Chondrocyte (in vitro differentiated cells): ENCODE data around the gene FOXN3. TPM values are rescaled to one million over a fixed set of nuclear protein-coding genes. Genes with fewer than 3 reads are reported as not detected.

ENCODE experiments used
- DNase-seq: peaks from one replicate; pipeline ENCODE4 v3.0.0; 2021; ENCODE audit warnings: mixed read lengths, low spot score
- H3K27ac Mint-ChIP-seq: one replicate; pipeline ENCODE4 v1.8.0; 2021; ENCODE audit warnings: mild to moderate bottlenecking, moderate library complexity, mixed read lengths; ENCODE audit not compliant: unreplicated experiment
- H3K27me3 Mint-ChIP-seq: 2 replicates; pipeline ENCODE4 v1.8.0; 2021; ENCODE audit warnings: low read depth, mixed read lengths
- H3K36me3 Mint-ChIP-seq: 2 replicates; pipeline ENCODE4 v1.8.0; 2021; ENCODE audit warnings: low read depth, mixed read lengths
- H3K4me1 Mint-ChIP-seq: 2 replicates; pipeline ENCODE4 v1.8.0; 2021; ENCODE audit warnings: low read depth, mild to moderate bottlenecking, mixed read lengths
- H3K4me3 Mint-ChIP-seq: one replicate; pipeline ENCODE4 v1.8.0; 2021; ENCODE audit warnings: mild to moderate bottlenecking, moderate library complexity, mixed read lengths; ENCODE audit not compliant: unreplicated experiment
- H3K9me3 Mint-ChIP-seq: 2 replicates; pipeline ENCODE4 v1.8.0; 2021; ENCODE audit warnings: low read depth, mixed read lengths
- total RNA-seq: library from RNA; stranded (reverse); gene quantifications from 3 replicates; pipeline ENCODE4 v1.2.1, GENCODE V29; 2021
- TF ChIP-seq, protein P1 (sequence below): fragments of 200-600 bp; sonication (generic); IDR thresholded peaks from 2 replicates; pipeline ENCODE4 v1.5.0; 2021; ENCODE audit warnings: antibody characterized with exemption, mild to moderate bottlenecking, moderate library complexity

The FOXN3 gene
- total RNA-seq, 1 donor from 2014 or later = 161 TPM

DNA sequence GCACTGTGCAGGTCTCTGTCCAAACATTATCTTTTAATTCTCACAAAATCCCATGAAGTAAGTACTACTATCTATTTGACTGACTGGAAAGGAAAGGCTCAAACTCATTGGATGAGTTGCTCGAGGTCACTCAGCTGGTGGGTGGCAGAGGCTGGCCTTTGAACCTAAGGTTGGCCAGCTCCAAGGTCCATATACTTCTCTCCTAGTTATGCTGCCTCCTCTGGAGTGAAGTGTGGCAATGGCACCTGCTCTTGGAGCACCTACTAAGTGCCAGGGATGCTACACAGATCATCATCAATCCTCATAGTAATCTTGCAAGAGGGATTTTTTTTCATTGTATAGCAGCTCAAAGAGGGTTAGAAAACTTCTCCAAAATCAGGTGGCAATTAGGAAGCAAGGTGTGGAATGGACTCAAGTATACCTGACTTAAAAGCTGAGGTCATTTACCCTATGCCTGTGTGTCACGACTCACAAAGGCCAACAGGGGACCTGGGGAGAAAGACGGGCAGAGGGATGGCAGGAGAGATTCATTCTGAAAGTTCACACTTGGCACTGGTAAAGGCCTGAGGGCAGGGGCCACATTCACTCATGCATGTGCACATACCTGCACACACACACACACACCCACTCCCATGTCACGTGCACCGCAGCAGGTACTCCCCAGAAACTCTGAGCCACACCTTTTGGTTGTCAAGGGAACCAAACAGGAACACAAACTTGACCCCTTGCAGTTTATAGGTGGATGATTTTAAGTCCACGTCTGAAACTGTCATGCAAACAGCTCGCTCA lies 146.4 kb downstream of the FOXN3 start:
- DNase-seq = no peak
- TF ChIP-seq, protein P1, sequence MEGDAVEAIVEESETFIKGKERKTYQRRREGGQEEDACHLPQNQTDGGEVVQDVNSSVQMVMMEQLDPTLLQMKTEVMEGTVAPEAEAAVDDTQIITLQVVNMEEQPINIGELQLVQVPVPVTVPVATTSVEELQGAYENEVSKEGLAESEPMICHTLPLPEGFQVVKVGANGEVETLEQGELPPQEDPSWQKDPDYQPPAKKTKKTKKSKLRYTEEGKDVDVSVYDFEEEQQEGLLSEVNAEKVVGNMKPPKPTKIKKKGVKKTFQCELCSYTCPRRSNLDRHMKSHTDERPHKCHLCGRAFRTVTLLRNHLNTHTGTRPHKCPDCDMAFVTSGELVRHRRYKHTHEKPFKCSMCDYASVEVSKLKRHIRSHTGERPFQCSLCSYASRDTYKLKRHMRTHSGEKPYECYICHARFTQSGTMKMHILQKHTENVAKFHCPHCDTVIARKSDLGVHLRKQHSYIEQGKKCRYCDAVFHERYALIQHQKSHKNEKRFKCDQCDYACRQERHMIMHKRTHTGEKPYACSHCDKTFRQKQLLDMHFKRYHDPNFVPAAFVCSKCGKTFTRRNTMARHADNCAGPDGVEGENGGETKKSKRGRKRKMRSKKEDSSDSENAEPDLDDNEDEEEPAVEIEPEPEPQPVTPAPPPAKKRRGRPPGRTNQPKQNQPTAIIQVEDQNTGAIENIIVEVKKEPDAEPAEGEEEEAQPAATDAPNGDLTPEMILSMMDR = no peak
- H3K4me1 Mint-ChIP-seq = peaks cover 47% of the 10 kb centered on the region
- H3K9me3 Mint-ChIP-seq = no peaks in the 10 kb centered on the region
- H3K4me3 Mint-ChIP-seq = no peak overlapping the region
- no peak overlapping the region for H3K27ac Mint-ChIP-seq
- H3K36me3 Mint-ChIP-seq = peaks cover 4% of the 10 kb centered on the region
- no peaks in the 10 kb centered on the region for H3K27me3 Mint-ChIP-seq

- DNase-seq = no peak
- peaks cover 4% of the 10 kb centered on the region for H3K36me3 Mint-ChIP-seq
Observed at GRCh38 chr14:89269404-89269803, 147.6 kb downstream of the FOXN3 start.

GRCh38 chr14:89268514-89268913 lies 148.5 kb downstream of the FOXN3 start:
- DNase-seq = no peak
- TF ChIP-seq, protein P1 = no peak
- H3K4me3 Mint-ChIP-seq = no peak overlapping the region
- peaks cover 52% of the 10 kb centered on the region for H3K4me1 Mint-ChIP-seq
- H3K27ac Mint-ChIP-seq = no peak overlapping the region
- H3K36me3 Mint-ChIP-seq = peaks cover 4% of the 10 kb centered on the region
- no peaks in the 10 kb centered on the region for H3K27me3 Mint-ChIP-seq
- no peaks in the 10 kb centered on the region for H3K9me3 Mint-ChIP-seq

More at GRCh38 chr14:89269404-89269803, 147.6 kb downstream of the FOXN3 start:
- peaks cover 53% of the 10 kb centered on the region for H3K4me1 Mint-ChIP-seq
- peak overlapping the region; percentile 14 for H3K27ac Mint-ChIP-seq
- H3K9me3 Mint-ChIP-seq = no peaks in the 10 kb centered on the region
- H3K27me3 Mint-ChIP-seq = no peaks in the 10 kb centered on the region
- TF ChIP-seq, protein P1 = no peak
- no peak overlapping the region for H3K4me3 Mint-ChIP-seq

DNA sequence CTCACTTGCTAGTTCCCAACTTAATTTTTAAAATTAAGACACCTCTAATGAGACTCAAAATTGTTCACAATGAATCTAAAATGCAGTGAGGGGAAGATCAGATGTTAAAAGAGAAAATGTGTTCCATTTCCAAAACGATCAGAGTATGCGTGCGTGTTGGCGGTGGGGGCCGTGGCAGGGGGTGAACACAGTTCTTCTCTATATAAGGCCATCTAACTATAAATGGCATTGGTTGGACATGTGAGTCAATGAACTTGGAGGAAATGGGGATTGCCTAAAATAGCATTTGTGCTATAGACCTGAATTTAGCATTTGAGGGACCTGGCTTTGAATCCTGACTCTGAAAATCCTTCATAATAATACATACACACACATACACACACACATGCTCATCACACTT lies 149.4 kb downstream of the FOXN3 start:
- Mint-ChIP-seq H3K9me3 (no peaks in the 10 kb centered on the region), H3K4me3 (no peak overlapping the region), H3K4me1 (peaks cover 54% of the 10 kb centered on the region), H3K36me3 (peaks cover 4% of the 10 kb centered on the region), H3K27ac (no peak overlapping the region), H3K27me3 (no peaks in the 10 kb centered on the region)
- no peak for DNase-seq
- TF ChIP-seq, protein P1 = no peak

GRCh38 chr14:89267163-89267562 lies 149.9 kb downstream of the FOXN3 start:
- Mint-ChIP-seq H3K36me3 (peaks cover 6% of the 10 kb centered on the region), H3K27me3 (no peaks in the 10 kb centered on the region), H3K27ac (no peak overlapping the region), H3K4me3 (no peak overlapping the region), H3K9me3 (no peaks in the 10 kb centered on the region), H3K4me1 (peaks cover 59% of the 10 kb centered on the region)
- TF ChIP-seq, protein P1 = no peak
- DNase-seq = no peak
